Brain microvascular endothelial cell (primary cell): ENCODE measurements around the gene TMEM131L.
A peak's percentile ranks its signal among the peaks of the same experiment; 100 is the strongest.
"Not testable (repeated sequence)": the region's sequence is repeated elsewhere in the genome, so short reads cannot be mapped to it uniquely, and the experiment has no call there.

Source experiments
- DNase-seq: peaks from one replicate; pipeline ENCODE4 v3.0.0-alpha.2; 2020
- H3K27ac ChIP-seq: fragments of 250-450 bp; sonication (Bioruptor Pico); 2 replicates; pipeline ENCODE4 v1.5.1; 2020; ENCODE audit warnings: mild to moderate bottlenecking, moderate library complexity
- H3K27me3 ChIP-seq: fragments of 250-450 bp; sonication (Bioruptor Pico); replicated peaks from 2 replicates; pipeline ENCODE4 v1.5.1; 2020; ENCODE audit warnings: mild to moderate bottlenecking
- H3K36me3 ChIP-seq: fragments of 250-450 bp; sonication (Bioruptor Pico); replicated peaks from 2 replicates; pipeline ENCODE4 v1.5.1; 2020; ENCODE audit warnings: mild to moderate bottlenecking
- H3K4me3 ChIP-seq: 2 replicates; pipeline ENCODE4 v1.5.1; 2011; ENCODE audit warnings: low read depth, mild to moderate bottlenecking, control low read depth, low read length, moderate library complexity
- CTCF ChIP-seq: IDR thresholded peaks from 2 replicates; pipeline ENCODE4 v1.5.1; 2011; ENCODE audit warnings: low read depth, mild to moderate bottlenecking, moderate library complexity, low read length, control low read depth, inconsistent platforms; ENCODE audit errors: missing control alignments
- in situ Hi-C: cut with HindIII; loops from 2 replicates; pipeline ENCODE4 v1.10.0; 2017; ENCODE audit warnings: low sequenced_read_pairs, low pct_ligation_motif_present

TMEM131L gene

GRCh38 chr4:153440475-153440874 is 25.7 kb upstream of the TMEM131L start:
- in situ Hi-C loops = no loop called here
- Histone ChIP-seq H3K4me3 (no peak overlapping the region), H3K27ac (no peak overlapping the region), H3K36me3 (no peaks in the 10 kb centered on the region), H3K27me3 (no peaks in the 10 kb centered on the region)
- no peak for TF ChIP-seq CTCF
- DNase-seq = no peak

DNA sequence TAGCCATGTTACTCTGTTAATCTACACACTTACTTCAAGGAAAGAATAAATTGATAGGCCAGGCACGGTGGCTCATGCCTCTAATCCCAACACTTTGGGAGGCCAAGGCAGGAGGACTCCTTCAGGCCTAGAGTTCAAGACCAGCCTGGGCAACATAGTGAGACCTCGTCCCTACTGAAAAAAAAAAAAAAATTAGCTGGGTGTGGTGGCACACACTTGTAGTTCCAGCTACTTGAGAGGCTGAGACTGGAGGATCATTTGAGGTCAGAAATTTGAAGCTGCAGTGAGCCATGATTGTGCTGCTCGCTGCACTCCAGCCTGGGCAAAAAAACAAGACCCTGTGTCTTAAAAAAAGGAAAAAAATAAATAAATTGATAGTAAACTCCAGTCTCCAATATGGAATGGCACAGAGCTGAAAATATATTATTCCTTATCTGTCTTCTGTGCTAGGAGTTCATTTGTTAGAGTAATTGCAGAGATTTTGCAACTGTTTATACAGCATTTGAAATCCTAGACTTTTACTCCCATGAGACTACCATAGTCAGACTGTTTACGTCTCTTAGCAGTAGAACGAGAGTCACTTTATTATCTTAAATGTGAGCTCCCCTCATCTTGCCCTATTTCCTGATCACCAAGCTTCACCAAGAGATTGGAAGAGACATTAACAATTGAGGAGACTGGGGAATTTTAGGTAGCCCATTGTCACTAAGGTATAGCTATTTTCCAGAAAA is 18.8 kb upstream of the TMEM131L start:
- no peak for TF ChIP-seq CTCF
- no peak for DNase-seq
- Histone ChIP-seq H3K27ac (peak overlapping the region; percentile 22), H3K36me3 (no peaks in the 10 kb centered on the region), H3K27me3 (no peaks in the 10 kb centered on the region), H3K4me3 (no peak overlapping the region)
- in situ Hi-C loops = no loop called here

DNA sequence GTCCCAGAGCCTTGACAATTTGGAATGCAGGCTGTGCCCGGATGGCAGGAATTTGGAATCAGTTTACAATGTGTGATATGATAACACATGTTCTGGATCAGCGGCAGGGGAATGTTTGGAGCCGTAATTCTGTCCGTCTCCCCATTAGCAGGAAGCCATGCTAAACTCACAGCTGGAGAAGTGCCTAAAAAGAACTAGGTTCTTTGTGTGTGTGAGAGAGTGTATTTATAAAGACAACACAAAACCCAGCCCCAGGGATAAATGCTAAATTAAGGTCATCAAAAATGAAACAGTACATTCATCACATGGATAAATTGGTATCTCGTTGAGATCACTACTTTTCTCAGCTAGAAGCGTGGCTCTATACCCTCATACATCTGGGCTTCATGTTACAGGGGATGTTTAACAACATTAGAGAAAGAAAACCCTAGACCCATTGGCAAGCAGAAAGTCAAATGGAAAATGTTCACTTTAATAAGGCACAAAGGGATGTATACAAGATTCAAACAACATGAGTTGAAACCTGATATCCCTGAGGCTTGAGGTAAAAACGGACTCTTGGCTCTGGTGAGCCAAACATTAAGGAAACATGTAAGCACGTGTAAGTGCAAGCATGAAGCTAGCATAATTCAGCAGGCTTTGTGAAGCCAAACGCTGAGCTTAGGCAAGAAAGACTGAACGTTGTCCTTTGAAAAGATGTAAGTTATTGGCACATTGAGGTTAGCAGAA is 18.0 kb upstream of the TMEM131L start:
- DNase-seq = no peak
- H3K27ac ChIP-seq = peak overlapping the region; percentile 22
- H3K27me3 ChIP-seq = no peaks in the 10 kb centered on the region
- TF ChIP-seq CTCF = no peak
- H3K4me3 ChIP-seq = peak overlapping the region; percentile 24
- no peaks in the 10 kb centered on the region for H3K36me3 ChIP-seq
- in situ Hi-C loops = no loop called here

DNA sequence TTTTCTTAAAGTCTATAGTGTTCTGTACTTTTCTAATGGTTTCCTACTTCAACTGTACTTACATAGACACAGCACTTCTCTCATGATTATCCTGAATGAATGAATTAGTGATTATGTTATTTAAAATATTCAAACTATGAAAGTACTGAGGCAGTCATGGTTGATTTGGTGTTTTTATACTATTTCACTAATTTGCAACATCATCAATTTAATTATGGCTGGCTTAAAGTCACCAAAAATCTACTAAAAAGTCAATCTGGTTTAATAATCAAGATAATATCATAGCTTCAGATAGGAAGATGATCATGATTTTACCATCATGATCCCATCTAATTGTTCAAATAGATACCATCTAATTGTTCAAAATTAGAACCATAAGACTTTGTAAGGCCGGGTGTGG is 16.8 kb upstream of the TMEM131L start:
- TF ChIP-seq CTCF = no peak
- H3K27ac ChIP-seq = no peak overlapping the region
- DNase-seq = no peak
- no peaks in the 10 kb centered on the region for H3K27me3 ChIP-seq
- H3K36me3 ChIP-seq = no peaks in the 10 kb centered on the region
- in situ Hi-C loops = no loop called here
- no peak overlapping the region for H3K4me3 ChIP-seq

GRCh38 chr4:153450544-153450917 is 15.6 kb upstream of the TMEM131L start:
- no peak for TF ChIP-seq CTCF
- in situ Hi-C loops = no loop called here
- DNase-seq = no peak
- H3K36me3 ChIP-seq = no peaks in the 10 kb centered on the region
- H3K27ac ChIP-seq = no peak overlapping the region
- no peaks in the 10 kb centered on the region for H3K27me3 ChIP-seq
- no peak overlapping the region for H3K4me3 ChIP-seq

DNA sequence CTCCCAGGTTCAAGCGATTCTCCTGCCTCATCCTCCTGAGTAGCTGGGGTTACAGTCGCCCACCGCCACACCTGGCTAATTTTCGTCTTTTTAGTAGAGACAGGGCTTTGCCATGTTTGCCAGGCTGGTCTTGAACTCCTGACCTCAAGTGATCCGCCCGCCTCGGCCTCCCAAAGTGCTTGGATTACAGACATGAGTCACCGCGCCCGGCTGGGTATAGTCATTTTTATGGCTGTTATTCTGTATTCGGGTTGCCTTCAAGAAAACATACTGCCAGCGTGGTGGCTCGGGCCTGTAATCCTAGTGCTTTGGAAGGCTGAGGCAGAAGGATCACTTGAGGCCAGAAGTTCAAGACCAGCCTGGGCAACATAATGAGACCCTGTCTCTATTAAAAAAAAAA is 15.0 kb upstream of the TMEM131L start:
- in situ Hi-C loops, H3K27ac ChIP-seq, H3K27me3 ChIP-seq: not testable (repeated sequence)

More for the DNA sequence above, 15.0 kb upstream of the TMEM131L start:
- H3K4me3 ChIP-seq, H3K36me3 ChIP-seq: not testable (repeated sequence)
- DNase-seq = peak; percentile 55
